GM12878 (cell line): Measurements from ENCODE around the gene MYDGF.

Experiments
- BCL11A ChIP-seq: IDR thresholded peaks from 2 replicates; pipeline ENCODE4 v1.6.1; 2011; ENCODE audit warnings: low read depth, low read length
- BHLHE40 ChIP-seq, 2 experiments: fragments of 450-650 bp in 1 of 2; IDR thresholded peaks; 2 replicates each; pipeline ENCODE4 v1.6.1; 2011 to 2017; ENCODE audit warnings: low read depth in 2 of 2, borderline replicate concordance in 1 of 2, improper control_type of control experiment in 1 of 2, low read length in 1 of 2, mild to moderate bottlenecking in 1 of 2
- BMI1 ChIP-seq: fragments of 450-650 bp; IDR thresholded peaks from 2 replicates; pipeline ENCODE4 v1.6.1; 2016; ENCODE audit warnings: mild to moderate bottlenecking, moderate library complexity, borderline replicate concordance
- CEBPB ChIP-seq, 2 experiments: fragments of 150-350 bp in 1 of 2; IDR thresholded peaks; 2 replicates each; pipeline ENCODE4 v1.6.1; 2012 to 2014; ENCODE audit warnings: low read depth in 2 of 2, low read length in 2 of 2, borderline replicate concordance in 1 of 2, inconsistent platforms in 1 of 2
- CHD2 ChIP-seq: IDR thresholded peaks from 2 replicates; pipeline ENCODE4 v1.6.1; 2011; ENCODE audit warnings: low read depth, low read length, improper control_type of control experiment, borderline replicate concordance
- CREM ChIP-seq: IDR thresholded peaks from 2 replicates; pipeline ENCODE4 v1.6.1; 2014; ENCODE audit warnings: antibody characterized with exemption, low read depth
- FOXK2 ChIP-seq: fragments of 450-650 bp; IDR thresholded peaks from 2 replicates; pipeline ENCODE4 v1.6.1; 2017; ENCODE audit warnings: mild to moderate bottlenecking, moderate library complexity
- LARP7 ChIP-seq: fragments of 450-650 bp; IDR thresholded peaks from 2 replicates; pipeline ENCODE4 v1.6.1; 2017; ENCODE audit warnings: mild to moderate bottlenecking
- RAD21 ChIP-seq: IDR thresholded peaks from 2 replicates; pipeline ENCODE4 v1.6.1; 2011; ENCODE audit warnings: mild to moderate bottlenecking, low read depth, low read length, moderate library complexity; ENCODE audit not compliant: insufficient read depth
- SIN3A ChIP-seq: IDR thresholded peaks from 2 replicates; pipeline ENCODE4 v1.6.1; 2012; ENCODE audit warnings: low read depth, low read length, improper control_type of control experiment
- SREBF2 ChIP-seq: IDR thresholded peaks from 2 replicates; pipeline ENCODE4 v1.6.1; 2012; ENCODE audit warnings: mild to moderate bottlenecking, low read length
- TF ChIP-seq, protein P1 (sequence below): IDR thresholded peaks from 2 replicates; pipeline ENCODE4 v1.6.1; 2011; ENCODE audit warnings: low read depth, low read length, improper control_type of control experiment, borderline replicate concordance
- TF ChIP-seq, protein P2 (sequence below): fragments of 450-650 bp; formaldehyde crosslinking; IDR thresholded peaks from 2 replicates; pipeline ENCODE4 v1.4.0; 2020; ENCODE audit warnings: mild to moderate bottlenecking, moderate library complexity
- TF ChIP-seq, protein P3 (sequence below), 3 experiments: IDR thresholded peaks in 2 of 3; conservative IDR thresholded peaks in 1 of 3; 2 replicates each; pipeline ENCODE4 v1.5.1; 2011; ENCODE audit warnings: low read depth in 3 of 3, low read length in 3 of 3, mild to moderate bottlenecking in 3 of 3, control low read depth in 2 of 3, moderate library complexity in 2 of 3, inconsistent platforms in 1 of 3, mixed read lengths in 1 of 3; ENCODE audit not compliant: control insufficient read depth in 2 of 3, insufficient read depth in 1 of 3; ENCODE audit errors: extremely low read depth in 1 of 3

DNA sequence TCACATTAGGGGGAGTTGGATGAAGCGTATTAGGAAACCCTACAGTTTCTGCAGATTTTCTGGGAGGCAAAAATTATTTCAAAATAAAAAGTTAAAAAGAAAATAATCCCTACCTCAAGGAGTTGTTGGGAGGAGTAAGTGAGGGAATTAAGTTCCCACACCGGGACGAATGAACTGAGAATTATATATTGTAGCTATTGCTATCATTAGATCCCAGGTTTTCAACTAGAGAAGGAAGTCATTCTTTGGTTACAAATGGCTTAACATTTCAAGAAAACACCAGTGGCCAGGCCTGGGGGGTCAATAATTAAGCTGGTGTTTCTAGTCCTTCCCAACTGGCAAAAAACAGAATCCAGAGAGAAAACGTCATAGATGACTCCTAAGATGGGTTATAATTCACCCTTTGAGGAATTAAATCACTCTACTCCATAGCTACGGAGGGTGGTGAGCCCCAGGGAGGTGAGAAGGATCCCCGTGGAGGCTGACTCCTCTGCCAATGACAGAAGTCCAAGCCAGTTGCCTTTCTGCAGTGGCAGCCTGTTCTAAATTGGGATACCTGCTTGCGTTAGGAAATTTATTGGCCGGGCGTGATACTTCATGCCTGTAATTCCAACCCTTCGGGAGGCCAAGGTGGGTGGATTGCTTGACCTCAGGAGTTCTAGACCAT, 1.2 kb upstream of the MYDGF start:
- TF ChIP-seq, protein P1, sequence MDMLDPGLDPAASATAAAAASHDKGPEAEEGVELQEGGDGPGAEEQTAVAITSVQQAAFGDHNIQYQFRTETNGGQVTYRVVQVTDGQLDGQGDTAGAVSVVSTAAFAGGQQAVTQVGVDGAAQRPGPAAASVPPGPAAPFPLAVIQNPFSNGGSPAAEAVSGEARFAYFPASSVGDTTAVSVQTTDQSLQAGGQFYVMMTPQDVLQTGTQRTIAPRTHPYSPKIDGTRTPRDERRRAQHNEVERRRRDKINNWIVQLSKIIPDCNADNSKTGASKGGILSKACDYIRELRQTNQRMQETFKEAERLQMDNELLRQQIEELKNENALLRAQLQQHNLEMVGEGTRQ = no peak
- no peak for TF ChIP-seq RAD21
- TF ChIP-seq, protein P2, sequence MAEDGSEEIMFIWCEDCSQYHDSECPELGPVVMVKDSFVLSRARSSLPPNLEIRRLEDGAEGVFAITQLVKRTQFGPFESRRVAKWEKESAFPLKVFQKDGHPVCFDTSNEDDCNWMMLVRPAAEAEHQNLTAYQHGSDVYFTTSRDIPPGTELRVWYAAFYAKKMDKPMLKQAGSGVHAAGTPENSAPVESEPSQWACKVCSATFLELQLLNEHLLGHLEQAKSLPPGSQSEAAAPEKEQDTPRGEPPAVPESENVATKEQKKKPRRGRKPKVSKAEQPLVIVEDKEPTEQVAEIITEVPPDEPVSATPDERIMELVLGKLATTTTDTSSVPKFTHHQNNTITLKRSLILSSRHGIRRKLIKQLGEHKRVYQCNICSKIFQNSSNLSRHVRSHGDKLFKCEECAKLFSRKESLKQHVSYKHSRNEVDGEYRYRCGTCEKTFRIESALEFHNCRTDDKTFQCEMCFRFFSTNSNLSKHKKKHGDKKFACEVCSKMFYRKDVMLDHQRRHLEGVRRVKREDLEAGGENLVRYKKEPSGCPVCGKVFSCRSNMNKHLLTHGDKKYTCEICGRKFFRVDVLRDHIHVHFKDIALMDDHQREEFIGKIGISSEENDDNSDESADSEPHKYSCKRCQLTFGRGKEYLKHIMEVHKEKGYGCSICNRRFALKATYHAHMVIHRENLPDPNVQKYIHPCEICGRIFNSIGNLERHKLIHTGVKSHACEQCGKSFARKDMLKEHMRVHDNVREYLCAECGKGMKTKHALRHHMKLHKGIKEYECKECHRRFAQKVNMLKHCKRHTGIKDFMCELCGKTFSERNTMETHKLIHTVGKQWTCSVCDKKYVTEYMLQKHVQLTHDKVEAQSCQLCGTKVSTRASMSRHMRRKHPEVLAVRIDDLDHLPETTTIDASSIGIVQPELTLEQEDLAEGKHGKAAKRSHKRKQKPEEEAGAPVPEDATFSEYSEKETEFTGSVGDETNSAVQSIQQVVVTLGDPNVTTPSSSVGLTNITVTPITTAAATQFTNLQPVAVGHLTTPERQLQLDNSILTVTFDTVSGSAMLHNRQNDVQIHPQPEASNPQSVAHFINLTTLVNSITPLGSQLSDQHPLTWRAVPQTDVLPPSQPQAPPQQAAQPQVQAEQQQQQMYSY (CRISPR knock-in tag) = no peak
- no peak for TF ChIP-seq BHLHE40 (IDR thresholded peaks at IDR 0.05; ENCODE audit: borderline replicate concordance in 1 of 2, low read depth in 2 of 2, low read length in 1 of 2)
- TF ChIP-seq, protein P3, sequence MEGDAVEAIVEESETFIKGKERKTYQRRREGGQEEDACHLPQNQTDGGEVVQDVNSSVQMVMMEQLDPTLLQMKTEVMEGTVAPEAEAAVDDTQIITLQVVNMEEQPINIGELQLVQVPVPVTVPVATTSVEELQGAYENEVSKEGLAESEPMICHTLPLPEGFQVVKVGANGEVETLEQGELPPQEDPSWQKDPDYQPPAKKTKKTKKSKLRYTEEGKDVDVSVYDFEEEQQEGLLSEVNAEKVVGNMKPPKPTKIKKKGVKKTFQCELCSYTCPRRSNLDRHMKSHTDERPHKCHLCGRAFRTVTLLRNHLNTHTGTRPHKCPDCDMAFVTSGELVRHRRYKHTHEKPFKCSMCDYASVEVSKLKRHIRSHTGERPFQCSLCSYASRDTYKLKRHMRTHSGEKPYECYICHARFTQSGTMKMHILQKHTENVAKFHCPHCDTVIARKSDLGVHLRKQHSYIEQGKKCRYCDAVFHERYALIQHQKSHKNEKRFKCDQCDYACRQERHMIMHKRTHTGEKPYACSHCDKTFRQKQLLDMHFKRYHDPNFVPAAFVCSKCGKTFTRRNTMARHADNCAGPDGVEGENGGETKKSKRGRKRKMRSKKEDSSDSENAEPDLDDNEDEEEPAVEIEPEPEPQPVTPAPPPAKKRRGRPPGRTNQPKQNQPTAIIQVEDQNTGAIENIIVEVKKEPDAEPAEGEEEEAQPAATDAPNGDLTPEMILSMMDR (IDR thresholded peaks at IDR 0.05 in 2 of 3, conservative IDR thresholded peaks at IDR 0.05 in 1 of 3; ENCODE audit: control insufficient read depth in 2 of 3, extremely low read depth in 1 of 3, insufficient read depth in 1 of 3, low read depth in 3 of 3, low read length in 3 of 3) = no peak
- TF ChIP-seq BMI1 = no peak
- no peak for TF ChIP-seq CEBPB (IDR thresholded peaks at IDR 0.05; ENCODE audit: borderline replicate concordance in 1 of 2, low read depth in 2 of 2, low read length in 2 of 2)
- TF ChIP-seq BCL11A = no peak
- no peak for TF ChIP-seq CHD2
- TF ChIP-seq FOXK2 = no peak
- TF ChIP-seq SREBF2 = no peak
- TF ChIP-seq CREM = no peak
- no peak for TF ChIP-seq LARP7
- no peak for TF ChIP-seq SIN3A
